HCT116 (cell line): Measurements from ENCODE around the gene CATSPER4. TPM values are rescaled to one million over a fixed set of nuclear protein-coding genes. Genes with fewer than 3 reads are reported as not detected.

ENCODE experiments used
- ATAC-seq: fragments of 200-7000 bp; cut with Tn5 transposase; 2 replicates; pipeline ENCODE4 v1.9.1; 2020; ENCODE audit warnings: mild to moderate bottlenecking, moderate library complexity
- BruUV-seq: library from RNA; stranded (reverse); fragments of 400-500 nt; replicated peaks from 2 replicates; lab custom pipeline; 2021; lab: Mats Ljungman, UMichigan
- CTCF ChIA-PET: fragments of 300-600 bp; sonication (Branson Sonifier 250); formaldehyde crosslinking; loops from one replicate; lab custom pipeline; 2021; ENCODE audit warnings: antibody characterized with exemption; lab: Charles Lee
- POLR2A ChIA-PET: fragments of 300-600, 350-600 bp; sonication (Branson Sonifier 250); formaldehyde crosslinking; loops from one replicate; lab custom pipeline; 2021; ENCODE audit warnings: antibody characterized with exemption; lab: Charles Lee
- RAD21 ChIA-PET, 2 experiments: fragments of 300-600 bp; sonication (Branson Sonifier 250); formaldehyde crosslinking; loops; one replicate each; lab custom pipeline; 2023; ENCODE audit warnings: low total read pairs in 2 of 2; ENCODE audit not compliant: uncharacterized antibody in 2 of 2, unreplicated experiment in 2 of 2, low non-redundant PET in 1 of 2; lab: Charles Lee
- DNase-seq: peaks from one replicate; pipeline ENCODE4 v3.0.0-alpha.2; 2010; ENCODE audit warnings: low read depth, low spot score
- H2AFZ ChIP-seq: fragments of 200-600 bp; shearing (Covaris generic), sonication (generic); 2 replicates; pipeline ENCODE4 v1.6.1; 2017; ENCODE audit warnings: low read depth, mixed run types, mixed read lengths, antibody characterized with exemption, low read length; ENCODE audit not compliant: poor library complexity, severe bottlenecking
- H3K27ac ChIP-seq: 2 replicates; pipeline ENCODE4 v1.5.1; 2012; ENCODE audit warnings: low read depth, low read length
- H3K27me3 ChIP-seq: fragments of 200-600 bp; sonication (generic); 2 replicates; pipeline ENCODE4 v1.6.1; 2016; ENCODE audit warnings: mixed run types, low read length, mixed read lengths; ENCODE audit not compliant: insufficient read depth
- H3K36me3 ChIP-seq, 2 experiments: fragments of 200-500 bp in 1 of 2; fragments of 200-600 bp in 1 of 2; sonication (Bioruptor generic) in 1 of 2; sonication (generic) in 1 of 2; 2 replicates each; pipeline versions ENCODE4 v1.5.1 to v1.6.1; 2014 to 2016; ENCODE audit warnings: low read length in 2 of 2, inconsistent platforms in 1 of 2, mixed read lengths in 1 of 2, mixed run types in 1 of 2; ENCODE audit not compliant: insufficient read depth in 2 of 2, control insufficient read depth in 1 of 2
- H3K4me1 ChIP-seq, 2 experiments: fragments of 200-600 bp in 1 of 2; sonication (generic) in 1 of 2; 2 replicates each; pipeline versions ENCODE4 v1.5.1 to v1.6.1; 2012 to 2017; ENCODE audit warnings: low read length in 2 of 2, inconsistent platforms in 1 of 2, mild to moderate bottlenecking in 1 of 2, mixed read lengths in 1 of 2, mixed run types in 1 of 2, moderate library complexity in 1 of 2; ENCODE audit not compliant: insufficient read depth in 2 of 2, control insufficient read depth in 1 of 2
- H3K4me2 ChIP-seq: fragments of 200-600 bp; sonication (generic); 2 replicates; pipeline ENCODE4 v1.6.1; 2017; ENCODE audit warnings: mixed run types, low read length, mixed read lengths
- H3K4me3 ChIP-seq, 2 experiments: fragments of 200-600 bp in 1 of 2; sonication (generic) in 1 of 2; replicated peaks in 1 of 2; 2 replicates each; pipeline ENCODE4 v1.5.1; 2011 to 2016; ENCODE audit warnings: low read length in 2 of 2, control low read depth in 1 of 2, low read depth in 1 of 2, mild to moderate bottlenecking in 1 of 2, mixed read lengths in 1 of 2, mixed run types in 1 of 2
- H3K79me2 ChIP-seq: fragments of 200-600 bp; sonication (generic); 2 replicates; pipeline ENCODE4 v1.6.1; 2017; ENCODE audit warnings: mild to moderate bottlenecking, mixed run types, low read length, moderate library complexity, mixed read lengths; ENCODE audit not compliant: insufficient read depth
- H3K9ac ChIP-seq: fragments of 200-600 bp; sonication (generic); 2 replicates; pipeline ENCODE4 v1.6.1; 2016; ENCODE audit warnings: low read length, mixed read lengths
- H3K9me2 ChIP-seq: fragments of 200-600 bp; sonication (generic), shearing (Covaris generic); 2 replicates; pipeline ENCODE4 v1.6.1; 2017; ENCODE audit warnings: mixed run types, mild to moderate bottlenecking, moderate library complexity; ENCODE audit not compliant: insufficient read depth
- H3K9me3 ChIP-seq, 2 experiments: fragments of 200-500 bp in 1 of 2; fragments of 200-600 bp in 1 of 2; sonication (Bioruptor generic) in 1 of 2; sonication (generic) in 1 of 2; 2 replicates each; pipeline ENCODE4 v1.6.1; 2014 to 2017; ENCODE audit warnings: low read length in 2 of 2, mixed read lengths in 2 of 2, inconsistent platforms in 1 of 2, low read depth in 1 of 2, mild to moderate bottlenecking in 1 of 2, mixed run types in 1 of 2, moderate library complexity in 1 of 2; ENCODE audit not compliant: control insufficient read depth in 1 of 2, insufficient read depth in 1 of 2
- H4K20me1 ChIP-seq: fragments of 200-600 bp; sonication (generic), shearing (Covaris generic); 2 replicates; pipeline ENCODE4 v1.6.1; 2017; ENCODE audit warnings: mixed run types, mild to moderate bottlenecking, moderate library complexity; ENCODE audit not compliant: insufficient read depth
- ATF3 ChIP-seq: IDR thresholded peaks from 2 replicates; pipeline ENCODE4 v1.6.1; 2012
- EGR1 ChIP-seq: IDR thresholded peaks from 2 replicates; pipeline ENCODE4 v1.6.1; 2012; ENCODE audit warnings: low read depth
- ELF1 ChIP-seq: IDR thresholded peaks from 2 replicates; pipeline ENCODE4 v1.6.1; 2012; ENCODE audit warnings: low read depth, borderline replicate concordance
- JUND ChIP-seq: IDR thresholded peaks from 2 replicates; pipeline ENCODE4 v1.6.1; 2012
- POLR2A ChIP-seq: IDR thresholded peaks from 2 replicates; pipeline ENCODE4 v1.7.0; 2011; ENCODE audit warnings: borderline replicate concordance; ENCODE audit not compliant: insufficient read depth, insufficient read length; ENCODE audit errors: extremely low read depth
- intact Hi-C: fragments of 100-400 bp; cut with micrococcal nuclease; formaldehyde crosslinking; loops from 2 replicates; pipeline ENCODE4 v1.10.0; 2022
- total RNA-seq: library from RNA; stranded (reverse); gene quantifications from one replicate; pipeline ENCODE4 v1.2.1, GENCODE V29; 2021; ENCODE audit not compliant: unreplicated experiment
- TF ChIP-seq, protein P1 (sequence below): IDR thresholded peaks from 2 replicates; pipeline ENCODE4 v1.6.1; 2012; ENCODE audit warnings: low read depth

CATSPER4 gene
- total RNA-seq, 1 experiment from 2014 or later: not detected

- DNase-seq: no peak
- Histone ChIP-seq H3K27ac (no peak overlapping the region), H4K20me1 (no peaks in the 10 kb centered on the region), H3K9me3 (no peaks in the 10 kb centered on the region), H3K79me2 (no peaks in the 10 kb centered on the region), H3K4me3 (no peak overlapping the region), H3K36me3 (no peaks in the 10 kb centered on the region), H3K27me3 (no peaks in the 10 kb centered on the region), H3K9ac (no peak overlapping the region), H3K9me2 (no peaks in the 10 kb centered on the region), H3K4me1 (no peaks in the 10 kb centered on the region), H3K4me2 (no peak overlapping the region), H2AFZ (no peak overlapping the region)
- intact Hi-C loops: no loop called here
- POLR2A ChIA-PET: no interaction called here
- CTCF ChIA-PET: interaction anchor here (1.9 kb wide), 1 partner anchor 24 kb away, joined by 11 read pairs; the partner anchor contains the start of gene CEP85
- no TSS peak for BruUV-seq
- RAD21 ChIA-PET: no interaction called here
- TF ChIP-seq ELF1: no peak
- no peak for TF ChIP-seq POLR2A
- TF ChIP-seq EGR1: no peak
- no peak for TF ChIP-seq JUND
- TF ChIP-seq, protein P1, sequence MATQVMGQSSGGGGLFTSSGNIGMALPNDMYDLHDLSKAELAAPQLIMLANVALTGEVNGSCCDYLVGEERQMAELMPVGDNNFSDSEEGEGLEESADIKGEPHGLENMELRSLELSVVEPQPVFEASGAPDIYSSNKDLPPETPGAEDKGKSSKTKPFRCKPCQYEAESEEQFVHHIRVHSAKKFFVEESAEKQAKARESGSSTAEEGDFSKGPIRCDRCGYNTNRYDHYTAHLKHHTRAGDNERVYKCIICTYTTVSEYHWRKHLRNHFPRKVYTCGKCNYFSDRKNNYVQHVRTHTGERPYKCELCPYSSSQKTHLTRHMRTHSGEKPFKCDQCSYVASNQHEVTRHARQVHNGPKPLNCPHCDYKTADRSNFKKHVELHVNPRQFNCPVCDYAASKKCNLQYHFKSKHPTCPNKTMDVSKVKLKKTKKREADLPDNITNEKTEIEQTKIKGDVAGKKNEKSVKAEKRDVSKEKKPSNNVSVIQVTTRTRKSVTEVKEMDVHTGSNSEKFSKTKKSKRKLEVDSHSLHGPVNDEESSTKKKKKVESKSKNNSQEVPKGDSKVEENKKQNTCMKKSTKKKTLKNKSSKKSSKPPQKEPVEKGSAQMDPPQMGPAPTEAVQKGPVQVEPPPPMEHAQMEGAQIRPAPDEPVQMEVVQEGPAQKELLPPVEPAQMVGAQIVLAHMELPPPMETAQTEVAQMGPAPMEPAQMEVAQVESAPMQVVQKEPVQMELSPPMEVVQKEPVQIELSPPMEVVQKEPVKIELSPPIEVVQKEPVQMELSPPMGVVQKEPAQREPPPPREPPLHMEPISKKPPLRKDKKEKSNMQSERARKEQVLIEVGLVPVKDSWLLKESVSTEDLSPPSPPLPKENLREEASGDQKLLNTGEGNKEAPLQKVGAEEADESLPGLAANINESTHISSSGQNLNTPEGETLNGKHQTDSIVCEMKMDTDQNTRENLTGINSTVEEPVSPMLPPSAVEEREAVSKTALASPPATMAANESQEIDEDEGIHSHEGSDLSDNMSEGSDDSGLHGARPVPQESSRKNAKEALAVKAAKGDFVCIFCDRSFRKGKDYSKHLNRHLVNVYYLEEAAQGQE: no peak
- no peak for TF ChIP-seq ATF3
- ATAC-seq: no peak
These were observed 19.9 kb downstream of the CATSPER4 start for GRCh38 chr1:26210147-26210870.
